Osteocyte (in vitro differentiated cells): Measurements from ENCODE around the gene PHLDA1. TPM values are rescaled to one million over a fixed set of nuclear protein-coding genes. Genes with fewer than 3 reads are reported as not detected.

Experiments
- DNase-seq: peaks from one replicate; pipeline ENCODE4 v3.0.0; 2021; ENCODE audit warnings: mixed read lengths; ENCODE audit not compliant: unreplicated experiment; ENCODE audit errors: extremely low spot score
- H3K27ac Mint-ChIP-seq: one replicate; pipeline ENCODE4 v1.8.0; 2021; ENCODE audit warnings: mild to moderate bottlenecking, mixed read lengths; ENCODE audit not compliant: unreplicated experiment
- H3K27me3 Mint-ChIP-seq: one replicate; pipeline ENCODE4 v1.8.0; 2021; ENCODE audit warnings: mixed read lengths; ENCODE audit not compliant: unreplicated experiment
- H3K36me3 Mint-ChIP-seq: one replicate; pipeline ENCODE4 v1.8.0; 2021; ENCODE audit warnings: mixed read lengths; ENCODE audit not compliant: unreplicated experiment
- H3K4me1 Mint-ChIP-seq: one replicate; pipeline ENCODE4 v1.8.0; 2021; ENCODE audit warnings: mixed read lengths; ENCODE audit not compliant: unreplicated experiment
- H3K4me3 Mint-ChIP-seq: one replicate; pipeline ENCODE4 v1.8.0; 2021; ENCODE audit warnings: mild to moderate bottlenecking, moderate library complexity, mixed read lengths; ENCODE audit not compliant: unreplicated experiment
- H3K9me3 Mint-ChIP-seq: one replicate; pipeline ENCODE4 v1.8.0; 2021; ENCODE audit warnings: mixed read lengths; ENCODE audit not compliant: unreplicated experiment
- CTCF ChIP-seq: fragments of 200-600 bp; sonication (generic); IDR thresholded peaks from 2 replicates; pipeline ENCODE4 v1.5.0; 2021; ENCODE audit warnings: antibody characterized with exemption, mild to moderate bottlenecking, moderate library complexity
- total RNA-seq: library from RNA; stranded (reverse); gene quantifications from 2 replicates; pipeline ENCODE4 v1.2.1, GENCODE V29; 2021

The PHLDA1 gene
- total RNA-seq, 1 donor from 2014 or later, result 53.7 TPM

- H3K9me3 Mint-ChIP-seq, result no peaks in the 10 kb centered on the region
- H3K27me3 Mint-ChIP-seq, result no peaks in the 10 kb centered on the region
- DNase-seq, result no peak
- TF ChIP-seq CTCF, result no peak
- H3K4me3 Mint-ChIP-seq, result peak overlapping the region; percentile 2
- peak overlapping the region; percentile 96 for H3K27ac Mint-ChIP-seq
- peaks cover 65% of the 10 kb centered on the region for H3K4me1 Mint-ChIP-seq
- H3K36me3 Mint-ChIP-seq, result no peaks in the 10 kb centered on the region
Observed at GRCh38 chr12:75979181-75979580, 52.4 kb downstream of the PHLDA1 start.

- peak overlapping the region; percentile 96 for H3K27ac Mint-ChIP-seq
- no peak for DNase-seq
- H3K36me3 Mint-ChIP-seq, result no peaks in the 10 kb centered on the region
- H3K4me1 Mint-ChIP-seq, result peaks cover 68% of the 10 kb centered on the region
- no peaks in the 10 kb centered on the region for H3K27me3 Mint-ChIP-seq
- no peak for TF ChIP-seq CTCF
- H3K9me3 Mint-ChIP-seq, result no peaks in the 10 kb centered on the region
- peak overlapping the region; percentile 2 for H3K4me3 Mint-ChIP-seq
Observed at GRCh38 chr12:75978677-75979076, 52.9 kb downstream of the PHLDA1 start.

GRCh38 chr12:75977952-75978671 lies 53.5 kb downstream of the PHLDA1 start:
- peak overlapping the region; percentile 2 for H3K4me3 Mint-ChIP-seq
- peak; percentile 95 for DNase-seq
- no peaks in the 10 kb centered on the region for H3K9me3 Mint-ChIP-seq

GRCh38 chr12:75977590-75977951 lies 54.0 kb downstream of the PHLDA1 start:
- H3K4me1 Mint-ChIP-seq, result peaks cover 57% of the 10 kb centered on the region

More at GRCh38 chr12:75977952-75978671, 53.5 kb downstream of the PHLDA1 start:
- H3K27ac Mint-ChIP-seq, result peak overlapping the region; percentile 96
- H3K36me3 Mint-ChIP-seq, result no peaks in the 10 kb centered on the region
- H3K4me1 Mint-ChIP-seq, result peaks cover 62% of the 10 kb centered on the region
- no peaks in the 10 kb centered on the region for H3K27me3 Mint-ChIP-seq
- no peak for TF ChIP-seq CTCF

GRCh38 chr12:75976913-75977312 lies 54.7 kb downstream of the PHLDA1 start:
- peak overlapping the region; percentile 96 for H3K27ac Mint-ChIP-seq
- no peak for TF ChIP-seq CTCF
- H3K9me3 Mint-ChIP-seq, result no peaks in the 10 kb centered on the region
- H3K27me3 Mint-ChIP-seq, result no peaks in the 10 kb centered on the region
- H3K4me3 Mint-ChIP-seq, result no peak overlapping the region
- peaks cover 57% of the 10 kb centered on the region for H3K4me1 Mint-ChIP-seq
- no peaks in the 10 kb centered on the region for H3K36me3 Mint-ChIP-seq
- DNase-seq, result no peak

More at GRCh38 chr12:75977590-75977951, 54.0 kb downstream of the PHLDA1 start:
- Mint-ChIP-seq H3K27ac (peak overlapping the region; percentile 96), H3K27me3 (no peaks in the 10 kb centered on the region), H3K9me3 (no peaks in the 10 kb centered on the region), H3K4me3 (no peak overlapping the region), H3K36me3 (no peaks in the 10 kb centered on the region)
- DNase-seq, result no peak
- no peak for TF ChIP-seq CTCF
